Panc1 (cell line): Measurements from ENCODE around the gene MTCH1. TPM values are rescaled to one million over a fixed set of nuclear protein-coding genes. Genes with fewer than 3 reads are reported as not detected.

ENCODE experiments used
- ATAC-seq: fragments of 200-7000 bp; cut with Tn5 transposase; 2 replicates; pipeline ENCODE4 v1.9.1; 2020; ENCODE audit warnings: mild to moderate bottlenecking, moderate library complexity
- BruUV-seq: library from RNA; stranded (reverse); fragments of 400-500 nt; replicated peaks from 2 replicates; lab custom pipeline; 2021; lab: Mats Ljungman, UMichigan
- CTCF ChIA-PET: fragments of 300-600 bp; sonication (Branson Sonifier 250); formaldehyde crosslinking; loops from one replicate; lab custom pipeline; 2022; ENCODE audit warnings: antibody characterized with exemption; lab: Charles Lee
- POLR2A ChIA-PET: fragments of 300-600 bp; sonication (Branson Sonifier 250); formaldehyde crosslinking; loops from one replicate; lab custom pipeline; 2022; ENCODE audit warnings: antibody characterized with exemption; lab: Charles Lee
- DNase-seq: peaks from one replicate; pipeline ENCODE4 v3.0.0-alpha.2; 2010; ENCODE audit warnings: low read depth, low spot score
- H3K27ac ChIP-seq: 2 replicates; pipeline ENCODE4 v1.5.1; 2011; ENCODE audit warnings: mild to moderate bottlenecking, low read length, inconsistent platforms
- H3K27me3 ChIP-seq: fragments of 200-500 bp; sonication (Bioruptor generic); 2 replicates; pipeline ENCODE4 v1.6.0; 2014; ENCODE audit warnings: low read length, inconsistent platforms; ENCODE audit not compliant: control insufficient read depth, insufficient read depth
- H3K36me3 ChIP-seq: fragments of 200-500 bp; sonication (Bioruptor generic); 2 replicates; pipeline ENCODE4 v1.5.1; 2014; ENCODE audit warnings: inconsistent platforms, mild to moderate bottlenecking, low read length, moderate library complexity; ENCODE audit not compliant: control insufficient read depth, insufficient read depth
- H3K4me1 ChIP-seq: 2 replicates; pipeline ENCODE4 v1.5.1; 2011; ENCODE audit warnings: inconsistent platforms, mild to moderate bottlenecking, low read length, moderate library complexity; ENCODE audit not compliant: control insufficient read depth, insufficient read depth
- H3K4me3 ChIP-seq, 2 experiments: 2 replicates each; pipeline ENCODE4 v1.5.1; 2011 to 2012; ENCODE audit warnings: low read depth in 2 of 2, low read length in 2 of 2, mild to moderate bottlenecking in 2 of 2, inconsistent platforms in 1 of 2, moderate library complexity in 1 of 2
- H3K9me3 ChIP-seq: fragments of 200-500 bp; sonication (Bioruptor generic); 2 replicates; pipeline ENCODE4 v1.5.1; 2014; ENCODE audit warnings: low read depth, mild to moderate bottlenecking, inconsistent platforms, low read length, moderate library complexity; ENCODE audit not compliant: control insufficient read depth, insufficient read depth
- CTCF ChIP-seq: fragments of 450-650 bp; IDR thresholded peaks from 2 replicates; pipeline ENCODE4 v1.5.1; 2017; ENCODE audit warnings: mild to moderate bottlenecking
- POLR2AphosphoS5 ChIP-seq: IDR thresholded peaks from 2 replicates; pipeline ENCODE4 v1.6.1; 2012; ENCODE audit warnings: mild to moderate bottlenecking, low read depth, low read length, moderate library complexity
- SIN3A ChIP-seq: IDR thresholded peaks from 2 replicates; pipeline ENCODE4 v1.6.1; 2012; ENCODE audit warnings: low read depth, mild to moderate bottlenecking, low read length, moderate library complexity, borderline replicate concordance; ENCODE audit not compliant: insufficient read depth
- TCF7L2 ChIP-seq: IDR thresholded peaks from 2 replicates; pipeline ENCODE4 v1.6.1; 2011; ENCODE audit warnings: mild to moderate bottlenecking, low read depth, low read length, inconsistent platforms
- in situ Hi-C: cut with HindIII; loops from 2 replicates; pipeline ENCODE4 v1.10.0; 2016; ENCODE audit warnings: low sequenced_read_pairs, low pct_unique_long_range_greater_than_20kb
- intact Hi-C: fragments of 100-400 bp; cut with micrococcal nuclease; formaldehyde crosslinking; loops from one replicate; pipeline ENCODE4 v1.10.0; 2022; ENCODE audit not compliant: unreplicated experiment
- total RNA-seq: library from RNA; stranded (reverse); gene quantifications from one replicate; pipeline ENCODE4 v1.2.1, GENCODE V29; 2021; ENCODE audit not compliant: unreplicated experiment
- TF ChIP-seq, protein P1 (sequence below), 2 experiments: IDR thresholded peaks; 2 replicates each; pipeline ENCODE4 v1.6.1; 2011 to 2012; ENCODE audit warnings: low read depth in 2 of 2, control low read depth in 1 of 2, low read length in 1 of 2, mild to moderate bottlenecking in 1 of 2, moderate library complexity in 1 of 2; ENCODE audit not compliant: insufficient read depth in 1 of 2

The MTCH1 gene
- total RNA-seq, 1 experiment from 2014 or later = 223 TPM

GRCh38 chr6:36979347-36979742 is 6.7 kb downstream of the MTCH1 start:
- POLR2A ChIA-PET = no interaction called here
- ATAC-seq (peak; percentile 57; the same call in 1 of the 2 replicates), DNase-seq (no peak)
- Histone ChIP-seq H3K36me3 (peaks cover 14% of the 10 kb centered on the region), H3K9me3 (no peaks in the 10 kb centered on the region), H3K27ac (no peak overlapping the region), H3K4me3 (no peak overlapping the region), H3K4me1 (peaks cover 20% of the 10 kb centered on the region), H3K27me3 (no peaks in the 10 kb centered on the region)
- intact Hi-C loops = no loop called here
- BruUV-seq = no TSS peak
- in situ Hi-C loops = no loop called here
- CTCF ChIA-PET = interaction anchor here (0.7 kb wide), 1 partner anchor 39 kb away, joined by 3 read pairs; no protein-coding TSS in a partner anchor
- TF ChIP-seq, protein P1, sequence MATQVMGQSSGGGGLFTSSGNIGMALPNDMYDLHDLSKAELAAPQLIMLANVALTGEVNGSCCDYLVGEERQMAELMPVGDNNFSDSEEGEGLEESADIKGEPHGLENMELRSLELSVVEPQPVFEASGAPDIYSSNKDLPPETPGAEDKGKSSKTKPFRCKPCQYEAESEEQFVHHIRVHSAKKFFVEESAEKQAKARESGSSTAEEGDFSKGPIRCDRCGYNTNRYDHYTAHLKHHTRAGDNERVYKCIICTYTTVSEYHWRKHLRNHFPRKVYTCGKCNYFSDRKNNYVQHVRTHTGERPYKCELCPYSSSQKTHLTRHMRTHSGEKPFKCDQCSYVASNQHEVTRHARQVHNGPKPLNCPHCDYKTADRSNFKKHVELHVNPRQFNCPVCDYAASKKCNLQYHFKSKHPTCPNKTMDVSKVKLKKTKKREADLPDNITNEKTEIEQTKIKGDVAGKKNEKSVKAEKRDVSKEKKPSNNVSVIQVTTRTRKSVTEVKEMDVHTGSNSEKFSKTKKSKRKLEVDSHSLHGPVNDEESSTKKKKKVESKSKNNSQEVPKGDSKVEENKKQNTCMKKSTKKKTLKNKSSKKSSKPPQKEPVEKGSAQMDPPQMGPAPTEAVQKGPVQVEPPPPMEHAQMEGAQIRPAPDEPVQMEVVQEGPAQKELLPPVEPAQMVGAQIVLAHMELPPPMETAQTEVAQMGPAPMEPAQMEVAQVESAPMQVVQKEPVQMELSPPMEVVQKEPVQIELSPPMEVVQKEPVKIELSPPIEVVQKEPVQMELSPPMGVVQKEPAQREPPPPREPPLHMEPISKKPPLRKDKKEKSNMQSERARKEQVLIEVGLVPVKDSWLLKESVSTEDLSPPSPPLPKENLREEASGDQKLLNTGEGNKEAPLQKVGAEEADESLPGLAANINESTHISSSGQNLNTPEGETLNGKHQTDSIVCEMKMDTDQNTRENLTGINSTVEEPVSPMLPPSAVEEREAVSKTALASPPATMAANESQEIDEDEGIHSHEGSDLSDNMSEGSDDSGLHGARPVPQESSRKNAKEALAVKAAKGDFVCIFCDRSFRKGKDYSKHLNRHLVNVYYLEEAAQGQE (IDR thresholded peaks at IDR 0.05; ENCODE audit: insufficient read depth in 1 of 2, low read depth in 2 of 2, low read length in 1 of 2) = no peak
- TF ChIP-seq CTCF = peak; percentile 60

DNA sequence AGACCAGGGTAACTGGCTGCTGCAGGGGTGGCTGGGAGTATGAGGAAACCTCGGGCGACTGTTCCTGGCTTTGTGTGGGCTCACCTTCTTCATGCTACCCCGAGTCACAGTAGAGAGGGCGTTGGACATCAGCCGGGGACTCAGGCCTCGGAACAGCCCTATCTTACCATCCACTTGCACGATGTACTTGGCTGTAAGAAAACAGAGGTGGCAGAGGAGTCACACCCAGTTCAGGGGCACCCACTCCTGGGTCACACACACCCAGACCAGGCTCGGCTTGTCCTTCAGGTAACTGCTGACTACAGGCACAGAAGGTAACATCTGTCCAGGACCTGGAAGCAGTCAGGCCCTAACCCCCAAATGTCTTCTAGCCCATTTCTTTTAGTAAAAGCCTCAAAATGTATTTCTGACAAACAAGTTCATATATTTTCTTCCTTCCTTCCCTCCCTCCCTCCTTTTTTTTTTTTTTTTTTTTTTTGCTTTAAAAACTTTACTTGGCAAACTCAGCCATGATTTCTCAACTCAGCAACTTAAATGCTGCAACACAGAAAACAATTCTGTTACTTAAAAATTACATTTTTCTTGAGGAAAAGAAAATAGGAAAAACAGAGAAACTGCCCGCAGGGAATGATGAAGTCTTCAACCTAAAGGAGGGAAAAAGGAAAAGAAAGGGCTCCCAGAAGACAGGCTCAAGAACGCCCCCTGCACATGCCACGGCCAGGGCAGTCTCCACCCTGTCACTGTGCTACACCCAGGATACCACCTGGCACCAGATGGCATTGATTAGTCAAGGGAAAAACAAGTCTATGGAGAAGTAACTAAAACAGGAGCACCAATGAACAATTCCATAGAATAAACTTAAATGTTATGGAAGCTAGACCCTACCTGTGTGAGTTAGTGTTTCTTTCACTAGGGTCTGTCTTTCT is 7.3 kb downstream of the MTCH1 start:
- Histone ChIP-seq H3K27me3 (no peaks in the 10 kb centered on the region), H3K27ac (no peak overlapping the region), H3K4me3 (no peak overlapping the region), H3K36me3 (peaks cover 14% of the 10 kb centered on the region), H3K4me1 (peaks cover 14% of the 10 kb centered on the region), H3K9me3 (no peaks in the 10 kb centered on the region)
- BruUV-seq = no TSS peak
- intact Hi-C loops (no loop called here), in situ Hi-C loops (no loop called here)
- no peak for DNase-seq
- TF ChIP-seq SIN3A = no peak
- TF ChIP-seq, protein P1 (IDR thresholded peaks at IDR 0.05; ENCODE audit: insufficient read depth in 1 of 2, low read depth in 2 of 2, low read length in 1 of 2) = no peak
- no peak for TF ChIP-seq POLR2AphosphoS5
- TF ChIP-seq CTCF = no peak
- no peak for TF ChIP-seq TCF7L2
- ATAC-seq = no peak
- ChIA-PET CTCF (interaction anchor here (0.7 kb wide), 1 partner anchor 39 kb away, joined by 3 read pairs; no protein-coding TSS in a partner anchor), POLR2A (no interaction called here)
